CD14-positive monocyte (primary cell): ENCODE data around the gene CIP2A. TPM values are rescaled to one million over a fixed set of nuclear protein-coding genes. Genes with fewer than 3 reads are reported as not detected.

ENCODE experiments used
- DNase-seq, 3 donors: peaks; one replicate each; pipeline ENCODE4 v3.0.0-alpha.2; 2011 to 2022
- H2AFZ ChIP-seq: 2 replicates; pipeline ENCODE4 v1.6.0; 2012; ENCODE audit warnings: mild to moderate bottlenecking, low read depth, low read length, inconsistent platforms; ENCODE audit not compliant: insufficient read depth, poor library complexity, severe bottlenecking
- H3K27ac ChIP-seq, 2 donors: 1 replicate in 1 of 2; 2 replicates in 1 of 2; pipeline ENCODE4 v1.5.1; 2012 to 2013; ENCODE audit warnings: low read length in 2 of 2, control low read depth in 1 of 2, inconsistent platforms in 1 of 2, low read depth in 1 of 2, mild to moderate bottlenecking in 1 of 2
- H3K27me3 ChIP-seq, 2 donors: one replicate each; pipeline versions ENCODE4 v1.6.0 to v1.6.1; 2011 to 2013; ENCODE audit warnings: low read length in 2 of 2; ENCODE audit not compliant: control insufficient read depth in 2 of 2, insufficient read depth in 2 of 2
- H3K36me3 ChIP-seq, 2 donors: replicated peaks in 1 of 2; 1 replicate in 1 of 2; 2 replicates in 1 of 2; pipeline versions ENCODE4 v1.5.1 to v1.6.1; 2012 to 2013; ENCODE audit warnings: low read length in 2 of 2, control low read depth in 1 of 2, inconsistent platforms in 1 of 2, mild to moderate bottlenecking in 1 of 2; ENCODE audit not compliant: insufficient read depth in 2 of 2, control insufficient read depth in 1 of 2
- H3K4me1 ChIP-seq, 2 donors: 1 replicate in 1 of 2; 2 replicates in 1 of 2; pipeline versions ENCODE4 v1.5.1 to v1.6.1; 2012 to 2013; ENCODE audit warnings: low read length in 2 of 2, control low read depth in 1 of 2, inconsistent platforms in 1 of 2, mild to moderate bottlenecking in 1 of 2, moderate library complexity in 1 of 2; ENCODE audit not compliant: insufficient read depth in 2 of 2, control insufficient read depth in 1 of 2
- H3K4me2 ChIP-seq: replicated peaks from 2 replicates; pipeline ENCODE3; 2012; ENCODE audit warnings: low read length, moderate library complexity, mild to moderate bottlenecking; ENCODE audit not compliant: poor library complexity, severe bottlenecking; ENCODE audit errors: extremely low read depth
- H3K4me3 ChIP-seq, 3 experiments: fragments of 200-600 bp in 1 of 3; sonication (generic) in 1 of 3; replicated peaks in 1 of 3; 1 replicate in 2 of 3; 2 replicates in 1 of 3; pipeline ENCODE4 v1.5.1; 2011 to 2013; ENCODE audit warnings: low read length in 3 of 3, mild to moderate bottlenecking in 3 of 3, control low read depth in 2 of 3, low read depth in 2 of 3, inconsistent platforms in 1 of 3, moderate library complexity in 1 of 3
- H3K79me2 ChIP-seq: 2 replicates; pipeline ENCODE4 v1.6.0; 2012; ENCODE audit warnings: mild to moderate bottlenecking, control low read depth, inconsistent platforms, low read length, moderate library complexity; ENCODE audit not compliant: insufficient read depth
- H3K9ac ChIP-seq: 2 replicates; pipeline ENCODE4 v1.6.0; 2017; ENCODE audit warnings: low read length, mild to moderate bottlenecking; ENCODE audit not compliant: insufficient read depth, poor library complexity, severe bottlenecking
- H3K9me3 ChIP-seq, 2 donors: replicated peaks in 1 of 2; 1 replicate in 1 of 2; 2 replicates in 1 of 2; pipeline versions ENCODE4 v1.5.1 to v1.6.1; 2012 to 2013; ENCODE audit warnings: low read length in 2 of 2, control low read depth in 1 of 2; ENCODE audit not compliant: control insufficient read depth in 1 of 2, insufficient read depth in 1 of 2
- H4K20me1 ChIP-seq: 2 replicates; pipeline ENCODE4 v1.6.0; 2012; ENCODE audit warnings: mild to moderate bottlenecking, low read length, control low read depth, moderate library complexity; ENCODE audit not compliant: insufficient read depth
- H3K27ac Mint-ChIP-seq, 7 donors: one replicate each; pipeline ENCODE4 v1.8.0; 2020; ENCODE audit warnings: mild to moderate bottlenecking in 7 of 7, mixed read lengths in 7 of 7, moderate library complexity in 6 of 7, inconsistent platforms in 2 of 7
- H3K27me3 Mint-ChIP-seq, 3 donors: one replicate each; pipeline ENCODE4 v1.8.0; 2021 to 2022; ENCODE audit warnings: low read depth in 3 of 3, mild to moderate bottlenecking in 3 of 3, mixed read lengths in 3 of 3, moderate library complexity in 3 of 3, inconsistent platforms in 1 of 3
- H3K36me3 Mint-ChIP-seq, 2 donors: one replicate each; pipeline ENCODE4 v1.8.0; 2020; ENCODE audit warnings: mixed read lengths in 2 of 2, inconsistent platforms in 1 of 2, mild to moderate bottlenecking in 1 of 2
- H3K4me1 Mint-ChIP-seq: one replicate; pipeline ENCODE4 v1.8.0; 2020; ENCODE audit warnings: mild to moderate bottlenecking, mixed read lengths
- H3K4me3 Mint-ChIP-seq, 2 donors: one replicate each; pipeline ENCODE4 v1.8.0; 2020; ENCODE audit warnings: mild to moderate bottlenecking in 2 of 2, mixed read lengths in 2 of 2, moderate library complexity in 1 of 2
- H3K9me3 Mint-ChIP-seq, 7 donors: one replicate each; pipeline ENCODE4 v1.8.0; 2020 to 2022; ENCODE audit warnings: mixed read lengths in 7 of 7, mild to moderate bottlenecking in 6 of 7, moderate library complexity in 6 of 7, inconsistent platforms in 2 of 7
- CTCF ChIP-seq: fragments of 200-600 bp; IDR thresholded peaks from one replicate; pipeline ENCODE4 v1.8.0; 2022; ENCODE audit warnings: antibody characterized with exemption, mild to moderate bottlenecking
- WGBS: methylation state at CpG from one replicate; pipeline ENCODE4 v1.1.5; 2013; ENCODE audit warnings: missing lambda C conversion rate; ENCODE audit not compliant: insufficient coverage; 5-methylcytosine and 5-hydroxymethylcytosine counted together
- intact Hi-C, 2 donors: fragments of 100-400 bp; cut with micrococcal nuclease; formaldehyde crosslinking; loops; one replicate each; pipeline versions ENCODE4 v1.15.0 to v1.15.1; 2023
- polyA plus RNA-seq, 3 donors: library from polyadenylated mRNA; depleted of rRNA in 1 of 3; unstranded in 2 of 3; stranded (reverse) in 1 of 3; fragments of 300-500 nt in 2 of 3; fragments of >200 nt in 1 of 3; fragmentation: Illumina TruSeq in 2 of 3; gene quantifications; 1 replicate in 2 of 3; 2 replicates in 1 of 3; pipeline ENCODE4 v1.2.3, GENCODE V29; 2012 to 2021

CIP2A gene
- polyA plus RNA-seq, 3 donors, result 0.57 to 5.0 (median 1.3) TPM

- no peak overlapping the region for H3K4me3 Mint-ChIP-seq
These were observed 16.3 kb upstream of the CIP2A start for GRCh38 chr3:108605491-108605890.

GRCh38 chr3:108605028-108605427, 15.8 kb upstream of the CIP2A start:
- Histone ChIP-seq H3K9ac (no peak overlapping the region), H3K4me3 (no peak overlapping the region), H3K36me3 (no peaks in the 10 kb centered on the region), H2AFZ (no peak overlapping the region), H3K4me1 (no peaks in the 10 kb centered on the region), H3K27me3 (no peaks in the 10 kb centered on the region), H3K79me2 (no peaks in the 10 kb centered on the region), H3K9me3 (no peaks in the 10 kb centered on the region), H3K27ac (no peak overlapping the region), H3K4me2 (no peak overlapping the region), H4K20me1 (no peaks in the 10 kb centered on the region)
- Mint-ChIP-seq H3K9me3 (peaks cover 0 to 8% (median 2%) of the 10 kb centered on the region in 7 donors), H3K36me3 (peaks cover 0 to 1% of the 10 kb centered on the region in 2 donors), H3K4me3 (no peak overlapping the region), H3K27me3 (peaks cover 0 to 2% (median 0%) of the 10 kb centered on the region in 3 donors), H3K4me1 (peaks cover 12% of the 10 kb centered on the region), H3K27ac (no peak overlapping the region)
- TF ChIP-seq CTCF, result no peak
- intact Hi-C loops, result no loop called here
- no CpG with 5 or more reads among the region's 2 CpGs for WGBS
- DNase-seq, result no peak

More at GRCh38 chr3:108605491-108605890, 16.3 kb upstream of the CIP2A start:
- Histone ChIP-seq H4K20me1 (no peaks in the 10 kb centered on the region), H3K36me3 (no peaks in the 10 kb centered on the region), H2AFZ (no peak overlapping the region), H3K79me2 (no peaks in the 10 kb centered on the region), H3K4me2 (no peak overlapping the region), H3K4me1 (no peaks in the 10 kb centered on the region), H3K27ac (no peak overlapping the region), H3K9me3 (no peaks in the 10 kb centered on the region), H3K9ac (no peak overlapping the region), H3K4me3 (no peak overlapping the region), H3K27me3 (no peaks in the 10 kb centered on the region)
- intact Hi-C loops, result no loop called here
- H3K4me1 Mint-ChIP-seq, result peaks cover 12% of the 10 kb centered on the region
- H3K36me3 Mint-ChIP-seq, result peaks cover 0 to 1% of the 10 kb centered on the region in 2 donors
- H3K9me3 Mint-ChIP-seq, result peaks cover 0 to 8% (median 2%) of the 10 kb centered on the region in 7 donors
- TF ChIP-seq CTCF, result no peak
- DNase-seq, result no peak
- no peak overlapping the region for H3K27ac Mint-ChIP-seq
- 100% methylated on average over 1 of the region's 4 CpGs for WGBS
- peaks cover 0 to 2% (median 0%) of the 10 kb centered on the region in 3 donors for H3K27me3 Mint-ChIP-seq
